ENCODE measurements around the gene ZFHX3. TPM values are rescaled to one million over a fixed set of nuclear protein-coding genes. Genes with fewer than 3 reads are reported as not detected.

The ZFHX3 gene
- total and polyA plus RNA-seq, 9 of the 15 experiments (the other 6 are each of a cell fraction or from before 2014, with no cell fraction given) = 0.01 to 0.23 (median 0.06) TPM; not detected in 4

DNA sequence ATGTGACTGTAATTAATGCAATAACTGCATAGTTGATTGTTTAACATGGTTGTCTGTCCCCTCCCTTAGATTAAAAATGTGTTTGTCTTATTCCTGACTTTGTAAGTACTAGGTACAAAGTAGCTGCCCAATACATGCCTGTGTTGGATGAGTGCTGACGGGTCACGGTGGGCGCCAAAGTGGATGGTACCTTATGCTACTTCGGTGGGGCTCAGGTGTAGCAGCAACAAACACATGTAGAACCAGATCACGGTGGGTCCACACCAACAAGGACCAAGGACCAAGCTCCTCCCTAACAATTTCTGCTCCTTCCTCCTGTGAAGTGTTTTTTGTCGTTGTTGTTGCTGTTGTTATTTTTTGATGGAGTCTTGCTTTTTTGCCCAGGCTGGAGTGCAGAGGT lies 46.4 kb upstream of the ZFHX3 start:
- no peaks in the 10 kb centered on the region for H3K9me3 ChIP-seq (replicated peaks; ENCODE audit: control insufficient read depth, insufficient read depth, low read depth, low read length)
- H3K9ac ChIP-seq (ENCODE audit: insufficient read depth in 1 of 2, low read depth in 2 of 2, low read length in 2 of 2) = no peak overlapping the region
- H3K79me2 ChIP-seq (ENCODE audit: control insufficient read depth, insufficient read depth, low read length) = no peaks in the 10 kb centered on the region
- H3K4me2 ChIP-seq (ENCODE audit: insufficient read depth, low read length) = no peak overlapping the region
- 2% methylated on average over 6 of the region's 6 CpGs for WGBS (ENCODE audit: insufficient coverage, low coverage, missing lambda C conversion rate)
- no peak for DNase-seq (ENCODE audit: extremely low read depth in 1 of 4, low spot score in 3 of 4)
- H3K9me1 ChIP-seq (ENCODE audit: control insufficient read depth, insufficient read depth, low read length) = no peaks in the 10 kb centered on the region
- no peak overlapping the region for H3K27ac ChIP-seq (ENCODE audit: extremely low read depth, low read depth, low read length)
- POLR2A ChIA-PET = interaction anchor here (0.6 kb wide), 1 partner anchor 8 kb away, joined by 4 read pairs; no protein-coding TSS in a partner anchor
- H4K20me1 ChIP-seq (replicated peaks; ENCODE audit: control insufficient read depth, insufficient read depth, low read length) = no peaks in the 10 kb centered on the region
- no TSS peak for BruUV-seq (replicated peaks)
- ATAC-seq = no peak
- intact Hi-C loops (cut with micrococcal nuclease) (no loop called here), in situ Hi-C loops (cut with MboI) (no loop called here)
- no peak overlapping the region for H2AFZ ChIP-seq (ENCODE audit: low read depth, low read length)
- H3K4me3 ChIP-seq = no peak overlapping the region
- FAIRE-seq = no peak
- H3K27me3 ChIP-seq (ENCODE audit: control insufficient read depth in 2 of 2, insufficient read depth in 2 of 2, low read length in 2 of 2) = peaks cover 20 to 24% of the 10 kb centered on the region in 2 experiments; a peak in 4 of 5 replicates
- H3K36me3 ChIP-seq (ENCODE audit: control insufficient read depth, insufficient read depth, low read length) = no peaks in the 10 kb centered on the region
- CTCF ChIA-PET (ENCODE audit: low intra/inter-chr PET ratio) = no interaction called here
- no peaks in the 10 kb centered on the region for H3K4me1 ChIP-seq (replicated peaks in 1 of 2; ENCODE audit: control insufficient read depth in 2 of 2, insufficient read depth in 2 of 2, low read length in 2 of 2)
- TF ChIP-seq ZNF24 (IDR thresholded peaks at IDR 0.05) (no peak), TCF7 (IDR thresholded peaks at IDR 0.05; ENCODE audit: borderline replicate concordance) (no peak), SUPT5H (IDR thresholded peaks at IDR 0.05) (no peak), BCL6 (CRISPR knock-in tag; IDR thresholded peaks at IDR 0.05) (no peak), BHLHE40 (IDR thresholded peaks at IDR 0.05; ENCODE audit: low read length) (no peak), JUN (IDR thresholded peaks at IDR 0.05; ENCODE audit: borderline replicate concordance, low read depth, low read length) (no peak), JUN (CRISPR knock-in tag; IDR thresholded peaks at IDR 0.05; ENCODE audit: borderline replicate concordance) (no peak), ZNF584 (CRISPR knock-in tag; IDR thresholded peaks at IDR 0.05; ENCODE audit: low read depth) (no peak), NRF1 (conservative IDR thresholded peaks at IDR 0.05 in 1 of 2, IDR thresholded peaks at IDR 0.05 in 1 of 2) (no peak), SMAD1 (IDR thresholded peaks at IDR 0.05; ENCODE audit: low read depth, low read length, partially characterized antibody) (no peak)
- TF ChIP-seq, protein P1, sequence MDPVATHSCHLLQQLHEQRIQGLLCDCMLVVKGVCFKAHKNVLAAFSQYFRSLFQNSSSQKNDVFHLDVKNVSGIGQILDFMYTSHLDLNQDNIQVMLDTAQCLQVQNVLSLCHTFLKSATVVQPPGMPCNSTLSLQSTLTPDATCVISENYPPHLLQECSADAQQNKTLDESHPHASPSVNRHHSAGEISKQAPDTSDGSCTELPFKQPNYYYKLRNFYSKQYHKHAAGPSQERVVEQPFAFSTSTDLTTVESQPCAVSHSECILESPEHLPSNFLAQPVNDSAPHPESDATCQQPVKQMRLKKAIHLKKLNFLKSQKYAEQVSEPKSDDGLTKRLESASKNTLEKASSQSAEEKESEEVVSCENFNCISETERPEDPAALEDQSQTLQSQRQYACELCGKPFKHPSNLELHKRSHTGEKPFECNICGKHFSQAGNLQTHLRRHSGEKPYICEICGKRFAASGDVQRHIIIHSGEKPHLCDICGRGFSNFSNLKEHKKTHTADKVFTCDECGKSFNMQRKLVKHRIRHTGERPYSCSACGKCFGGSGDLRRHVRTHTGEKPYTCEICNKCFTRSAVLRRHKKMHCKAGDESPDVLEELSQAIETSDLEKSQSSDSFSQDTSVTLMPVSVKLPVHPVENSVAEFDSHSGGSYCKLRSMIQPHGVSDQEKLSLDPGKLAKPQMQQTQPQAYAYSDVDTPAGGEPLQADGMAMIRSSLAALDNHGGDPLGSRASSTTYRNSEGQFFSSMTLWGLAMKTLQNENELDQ (CRISPR knock-in tag; IDR thresholded peaks at IDR 0.05; ENCODE audit: borderline replicate concordance) = no peak
- TF ChIP-seq, protein P2, sequence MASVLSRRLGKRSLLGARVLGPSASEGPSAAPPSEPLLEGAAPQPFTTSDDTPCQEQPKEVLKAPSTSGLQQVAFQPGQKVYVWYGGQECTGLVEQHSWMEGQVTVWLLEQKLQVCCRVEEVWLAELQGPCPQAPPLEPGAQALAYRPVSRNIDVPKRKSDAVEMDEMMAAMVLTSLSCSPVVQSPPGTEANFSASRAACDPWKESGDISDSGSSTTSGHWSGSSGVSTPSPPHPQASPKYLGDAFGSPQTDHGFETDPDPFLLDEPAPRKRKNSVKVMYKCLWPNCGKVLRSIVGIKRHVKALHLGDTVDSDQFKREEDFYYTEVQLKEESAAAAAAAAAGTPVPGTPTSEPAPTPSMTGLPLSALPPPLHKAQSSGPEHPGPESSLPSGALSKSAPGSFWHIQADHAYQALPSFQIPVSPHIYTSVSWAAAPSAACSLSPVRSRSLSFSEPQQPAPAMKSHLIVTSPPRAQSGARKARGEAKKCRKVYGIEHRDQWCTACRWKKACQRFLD (CRISPR knock-in tag; IDR thresholded peaks at IDR 0.05) = no peak
- TF ChIP-seq, protein P3, sequence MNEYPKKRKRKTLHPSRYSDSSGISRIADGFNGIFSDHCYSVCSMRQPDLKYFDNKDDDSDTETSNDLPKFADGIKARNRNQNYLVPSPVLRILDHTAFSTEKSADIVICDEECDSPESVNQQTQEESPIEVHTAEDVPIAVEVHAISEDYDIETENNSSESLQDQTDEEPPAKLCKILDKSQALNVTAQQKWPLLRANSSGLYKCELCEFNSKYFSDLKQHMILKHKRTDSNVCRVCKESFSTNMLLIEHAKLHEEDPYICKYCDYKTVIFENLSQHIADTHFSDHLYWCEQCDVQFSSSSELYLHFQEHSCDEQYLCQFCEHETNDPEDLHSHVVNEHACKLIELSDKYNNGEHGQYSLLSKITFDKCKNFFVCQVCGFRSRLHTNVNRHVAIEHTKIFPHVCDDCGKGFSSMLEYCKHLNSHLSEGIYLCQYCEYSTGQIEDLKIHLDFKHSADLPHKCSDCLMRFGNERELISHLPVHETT (CRISPR knock-in tag; conservative IDR thresholded peaks at IDR 0.05 in 1 of 2, IDR thresholded peaks at IDR 0.05 in 1 of 2) = no peak

Measured in K562 (cell line).